ENCODE measurements around the gene CDH4. TPM values are rescaled to one million over a fixed set of nuclear protein-coding genes. Genes with fewer than 3 reads are reported as not detected.
A peak's percentile ranks its signal among the peaks of the same experiment; 100 is the strongest.

CDH4 gene
- total and polyA plus RNA-seq, 2 donors from 2014 or later = 1.1 TPM; not detected in 1

DNA sequence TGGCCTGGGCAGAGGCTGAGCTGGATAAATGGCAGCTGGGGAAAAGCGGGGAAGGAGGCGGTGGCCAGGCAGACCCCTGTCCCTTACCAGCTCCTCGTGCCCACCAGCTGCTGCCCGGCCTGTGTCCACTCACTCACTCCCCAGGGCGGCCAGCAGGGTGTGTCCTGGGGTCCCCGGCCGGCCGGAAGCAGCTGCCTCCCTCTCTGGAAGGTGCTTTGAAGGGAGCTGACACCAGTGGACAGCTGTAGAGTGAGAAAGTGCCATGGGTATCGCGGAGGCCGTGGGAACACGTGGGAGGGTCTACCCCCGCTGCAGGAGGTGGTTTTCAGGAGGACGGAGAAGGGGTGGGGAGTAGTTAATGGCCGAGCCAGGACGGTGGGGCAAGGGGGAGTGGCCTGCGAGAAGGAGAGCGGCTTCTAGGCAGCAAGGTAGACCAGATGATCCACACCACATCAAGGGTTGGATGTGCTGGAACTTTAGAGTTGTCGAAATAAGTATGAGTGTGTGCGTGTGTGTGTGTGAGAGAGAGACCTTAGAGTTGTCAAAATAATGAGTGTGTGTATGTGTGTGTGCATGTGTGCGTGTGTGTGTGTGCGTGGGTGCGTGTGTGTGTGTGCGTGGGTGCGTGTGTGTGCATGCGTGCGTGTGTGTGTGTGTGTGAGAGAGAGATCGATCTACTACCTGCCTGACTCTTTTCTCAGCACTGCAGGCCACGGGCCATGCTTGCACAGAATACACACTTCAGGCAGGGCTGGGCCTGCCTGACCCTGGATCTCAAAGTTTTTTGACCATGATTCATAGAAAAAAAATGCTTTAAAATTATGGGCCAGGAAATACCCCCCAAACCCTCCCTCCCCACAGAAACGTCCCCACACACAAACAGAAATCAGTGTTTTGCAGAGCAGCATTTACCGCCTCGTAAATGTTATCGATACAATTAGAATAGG, 43.9 kb downstream of the CDH4 start:
- intact Hi-C loops (cut with DNase I) = no loop called here
- Histone ChIP-seq H3K9ac (ENCODE audit: low read length in 3 of 3) (no peak overlapping the region), H3K4me1 (ENCODE audit: control insufficient read depth in 2 of 3, insufficient read depth in 2 of 3, low read depth in 1 of 3, low read length in 3 of 3) (no peaks in the 10 kb centered on the region), H3K27ac (ENCODE audit: low read depth in 2 of 2, low read length in 2 of 2) (no peak overlapping the region), H3K27me3 (ENCODE audit: control insufficient read depth, insufficient read depth, low read length) (no peaks in the 10 kb centered on the region), H3K36me3 (ENCODE audit: control insufficient read depth in 2 of 3, insufficient read depth in 3 of 3, low read length in 3 of 3) (no peaks in the 10 kb centered on the region), H3K9me3 (ENCODE audit: control insufficient read depth in 2 of 3, insufficient read depth in 1 of 3, low read length in 3 of 3) (no peaks in the 10 kb centered on the region), H3K4me3 (ENCODE audit: low read length in 3 of 3) (no peak overlapping the region)
- DNase-seq = peak in 1 of 5 donors; percentile 13
- FAIRE-seq = no peak
- TF ChIP-seq, protein P1, sequence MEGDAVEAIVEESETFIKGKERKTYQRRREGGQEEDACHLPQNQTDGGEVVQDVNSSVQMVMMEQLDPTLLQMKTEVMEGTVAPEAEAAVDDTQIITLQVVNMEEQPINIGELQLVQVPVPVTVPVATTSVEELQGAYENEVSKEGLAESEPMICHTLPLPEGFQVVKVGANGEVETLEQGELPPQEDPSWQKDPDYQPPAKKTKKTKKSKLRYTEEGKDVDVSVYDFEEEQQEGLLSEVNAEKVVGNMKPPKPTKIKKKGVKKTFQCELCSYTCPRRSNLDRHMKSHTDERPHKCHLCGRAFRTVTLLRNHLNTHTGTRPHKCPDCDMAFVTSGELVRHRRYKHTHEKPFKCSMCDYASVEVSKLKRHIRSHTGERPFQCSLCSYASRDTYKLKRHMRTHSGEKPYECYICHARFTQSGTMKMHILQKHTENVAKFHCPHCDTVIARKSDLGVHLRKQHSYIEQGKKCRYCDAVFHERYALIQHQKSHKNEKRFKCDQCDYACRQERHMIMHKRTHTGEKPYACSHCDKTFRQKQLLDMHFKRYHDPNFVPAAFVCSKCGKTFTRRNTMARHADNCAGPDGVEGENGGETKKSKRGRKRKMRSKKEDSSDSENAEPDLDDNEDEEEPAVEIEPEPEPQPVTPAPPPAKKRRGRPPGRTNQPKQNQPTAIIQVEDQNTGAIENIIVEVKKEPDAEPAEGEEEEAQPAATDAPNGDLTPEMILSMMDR (IDR thresholded peaks at IDR 0.05; ENCODE audit: borderline replicate concordance, extremely low read depth, insufficient read depth) = no peak

DNA sequence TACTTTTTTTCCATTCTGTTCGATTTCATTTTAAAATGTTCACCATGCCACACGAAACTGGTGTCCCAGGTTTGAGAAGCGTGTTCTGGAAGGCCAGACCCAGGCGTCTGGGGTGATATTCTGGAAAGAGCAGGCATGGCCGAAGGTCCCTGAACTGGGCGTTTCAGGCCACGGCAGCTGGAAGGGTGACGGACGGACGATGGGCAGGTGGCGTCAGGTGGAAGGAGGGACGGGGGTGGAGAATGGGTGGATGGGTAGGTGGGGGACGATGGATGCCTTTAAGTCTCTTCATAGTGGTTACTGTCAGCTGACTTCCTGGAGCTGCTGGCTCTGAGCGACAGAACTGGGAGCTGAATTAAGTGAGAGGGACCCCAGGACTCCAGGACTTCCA, 44.6 kb downstream of the CDH4 start:
- Histone ChIP-seq H3K27me3 (ENCODE audit: control insufficient read depth, insufficient read depth, low read length) (no peaks in the 10 kb centered on the region), H3K4me3 (ENCODE audit: low read length in 3 of 3) (no peak overlapping the region), H3K9ac (ENCODE audit: low read length in 3 of 3) (no peak overlapping the region), H3K4me1 (ENCODE audit: control insufficient read depth in 2 of 3, insufficient read depth in 2 of 3, low read depth in 1 of 3, low read length in 3 of 3) (no peaks in the 10 kb centered on the region), H3K27ac (ENCODE audit: low read depth in 2 of 2, low read length in 2 of 2) (no peak overlapping the region), H3K36me3 (ENCODE audit: control insufficient read depth in 2 of 3, insufficient read depth in 3 of 3, low read length in 3 of 3) (no peaks in the 10 kb centered on the region), H3K9me3 (ENCODE audit: control insufficient read depth in 2 of 3, insufficient read depth in 1 of 3, low read length in 3 of 3) (no peaks in the 10 kb centered on the region)
- FAIRE-seq = no peak
- intact Hi-C loops (cut with DNase I) = no loop called here
- TF ChIP-seq, protein P1 (IDR thresholded peaks at IDR 0.05; ENCODE audit: borderline replicate concordance, extremely low read depth, insufficient read depth) = no peak
- no peak for DNase-seq

DNA sequence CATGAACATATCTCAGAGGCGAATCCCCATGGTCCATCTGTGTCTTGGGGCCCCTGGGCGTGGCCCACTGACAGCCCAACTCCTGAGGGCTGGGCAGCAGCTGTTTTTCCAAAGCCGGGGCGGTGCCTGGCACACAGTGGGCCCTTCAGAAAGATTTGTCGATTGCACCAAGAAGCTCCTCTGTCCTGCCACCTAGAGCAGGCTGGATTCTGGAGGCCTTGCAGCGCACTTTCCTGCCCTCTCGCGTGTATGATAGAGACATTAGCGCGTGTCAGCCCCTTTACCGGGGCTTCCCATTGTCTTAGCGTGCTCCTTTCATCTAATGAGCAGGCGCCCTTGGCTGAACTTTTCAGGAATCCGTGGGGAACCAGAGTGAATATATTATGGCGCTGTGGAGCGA, 45.4 kb downstream of the CDH4 start:
- Histone ChIP-seq H3K4me3 (ENCODE audit: low read length in 3 of 3) (no peak overlapping the region), H3K27me3 (ENCODE audit: control insufficient read depth, insufficient read depth, low read length) (no peaks in the 10 kb centered on the region), H3K9me3 (ENCODE audit: control insufficient read depth in 2 of 3, insufficient read depth in 1 of 3, low read length in 3 of 3) (no peaks in the 10 kb centered on the region), H3K9ac (ENCODE audit: low read length in 3 of 3) (no peak overlapping the region), H3K36me3 (ENCODE audit: control insufficient read depth in 2 of 3, insufficient read depth in 3 of 3, low read length in 3 of 3) (no peaks in the 10 kb centered on the region), H3K27ac (ENCODE audit: low read depth in 2 of 2, low read length in 2 of 2) (no peak overlapping the region), H3K4me1 (ENCODE audit: control insufficient read depth in 2 of 3, insufficient read depth in 2 of 3, low read depth in 1 of 3, low read length in 3 of 3) (no peaks in the 10 kb centered on the region)
- DNase-seq (no peak), FAIRE-seq (no peak)
- intact Hi-C loops (cut with DNase I) = no loop called here
- TF ChIP-seq, protein P1 (IDR thresholded peaks at IDR 0.05; ENCODE audit: borderline replicate concordance, extremely low read depth, insufficient read depth) = no peak

Measured in kidney (tissue), 14 donors.